Fibroblast of villous mesenchyme (primary cell): ENCODE data around the gene CBARP. TPM values are rescaled to one million over a fixed set of nuclear protein-coding genes. Genes with fewer than 3 reads are reported as not detected.
A peak's percentile ranks its signal among the peaks of the same experiment; 100 is the strongest.

Experiments used
- DNase-seq: peaks from one replicate; pipeline ENCODE4 v3.0.0-alpha.2; 2010; ENCODE audit warnings: low read depth
- H3K4me3 ChIP-seq: 2 replicates; pipeline ENCODE4 v1.5.1; 2011; ENCODE audit warnings: low read depth, mild to moderate bottlenecking, low read length
- total RNA-seq: library from RNA; depleted of rRNA; stranded (reverse); fragments of >200 nt; gene quantifications from 2 replicates; pipeline ENCODE4 v1.2.3, GENCODE V29; 2012
- TF ChIP-seq, protein P1 (sequence below): IDR thresholded peaks from 2 replicates; pipeline ENCODE4 v1.5.1; 2012; ENCODE audit warnings: low read depth, mild to moderate bottlenecking, low read length; ENCODE audit not compliant: insufficient read depth

Gene CBARP
- total RNA-seq, 1 donor: 6.0 TPM

DNA sequence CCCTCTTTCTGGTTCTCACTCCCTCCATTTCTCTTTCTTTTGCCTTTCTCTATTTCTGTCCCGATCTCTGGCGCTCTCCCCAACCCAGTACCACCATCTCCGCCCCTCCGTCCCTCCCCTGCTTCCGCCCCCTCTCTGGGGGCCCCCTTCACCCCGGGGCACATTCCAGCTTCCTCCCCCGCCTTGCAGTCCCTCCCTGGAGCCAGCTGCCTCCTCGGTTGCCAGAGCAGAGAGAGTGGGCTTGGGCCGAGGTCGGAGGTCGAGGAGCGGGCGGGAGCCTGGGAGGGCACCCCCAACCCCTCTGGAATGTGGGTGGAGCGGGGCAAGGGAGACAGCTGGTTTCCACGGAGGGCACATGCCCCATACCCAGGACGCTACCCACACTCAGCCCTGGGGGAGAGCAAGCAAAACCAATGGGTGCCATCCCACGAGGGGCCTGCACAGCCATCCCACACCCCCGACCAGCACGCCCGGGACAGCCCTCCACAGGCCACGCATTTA lies 24.9 kb upstream of the CBARP start:
- no peak for DNase-seq
- peak overlapping the region; percentile 72 for H3K4me3 ChIP-seq
- TF ChIP-seq, protein P1, sequence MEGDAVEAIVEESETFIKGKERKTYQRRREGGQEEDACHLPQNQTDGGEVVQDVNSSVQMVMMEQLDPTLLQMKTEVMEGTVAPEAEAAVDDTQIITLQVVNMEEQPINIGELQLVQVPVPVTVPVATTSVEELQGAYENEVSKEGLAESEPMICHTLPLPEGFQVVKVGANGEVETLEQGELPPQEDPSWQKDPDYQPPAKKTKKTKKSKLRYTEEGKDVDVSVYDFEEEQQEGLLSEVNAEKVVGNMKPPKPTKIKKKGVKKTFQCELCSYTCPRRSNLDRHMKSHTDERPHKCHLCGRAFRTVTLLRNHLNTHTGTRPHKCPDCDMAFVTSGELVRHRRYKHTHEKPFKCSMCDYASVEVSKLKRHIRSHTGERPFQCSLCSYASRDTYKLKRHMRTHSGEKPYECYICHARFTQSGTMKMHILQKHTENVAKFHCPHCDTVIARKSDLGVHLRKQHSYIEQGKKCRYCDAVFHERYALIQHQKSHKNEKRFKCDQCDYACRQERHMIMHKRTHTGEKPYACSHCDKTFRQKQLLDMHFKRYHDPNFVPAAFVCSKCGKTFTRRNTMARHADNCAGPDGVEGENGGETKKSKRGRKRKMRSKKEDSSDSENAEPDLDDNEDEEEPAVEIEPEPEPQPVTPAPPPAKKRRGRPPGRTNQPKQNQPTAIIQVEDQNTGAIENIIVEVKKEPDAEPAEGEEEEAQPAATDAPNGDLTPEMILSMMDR: no peak

DNA sequence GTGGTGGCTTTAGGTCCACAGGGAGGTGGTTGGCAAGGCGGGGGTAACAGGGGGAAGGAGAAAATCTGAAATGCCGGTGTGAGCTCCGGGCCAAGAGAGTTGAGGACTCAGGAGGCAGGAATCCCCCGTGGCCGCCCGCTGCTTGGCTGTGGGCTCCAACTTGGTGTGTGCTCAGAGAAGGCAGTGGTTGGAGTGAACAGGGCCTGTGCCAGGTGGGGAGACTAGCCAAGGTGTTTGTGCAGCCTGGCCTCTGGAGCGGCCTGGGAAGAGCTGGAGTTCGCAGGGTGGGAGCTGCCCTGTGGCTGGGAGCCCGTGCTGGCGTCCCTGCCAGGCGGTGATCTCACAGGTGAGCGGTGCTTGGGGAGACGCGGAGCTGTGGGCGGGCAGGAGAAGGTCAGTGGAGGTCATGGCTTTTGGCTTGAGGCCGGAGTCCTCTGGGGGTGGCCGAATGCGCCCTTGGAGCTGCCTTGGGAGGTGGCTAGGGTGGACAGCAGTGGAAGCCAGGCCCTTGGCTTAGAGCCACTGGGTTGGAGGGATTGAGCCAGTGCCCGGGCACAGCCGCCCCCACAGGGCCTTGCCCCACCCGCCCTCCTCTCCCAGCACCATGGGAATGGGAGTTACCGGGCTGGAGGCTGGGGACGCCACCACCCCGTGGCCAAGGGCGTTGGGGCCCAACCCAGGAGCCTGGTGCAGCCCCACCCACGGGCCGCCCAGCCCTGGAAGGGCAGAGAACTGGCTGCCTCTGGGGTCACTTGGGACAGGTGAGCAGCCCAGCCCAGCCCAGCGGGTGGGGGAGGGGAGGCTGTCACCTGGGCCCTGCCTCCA lies 24.2 kb upstream of the CBARP start:
- no peak for DNase-seq

DNA sequence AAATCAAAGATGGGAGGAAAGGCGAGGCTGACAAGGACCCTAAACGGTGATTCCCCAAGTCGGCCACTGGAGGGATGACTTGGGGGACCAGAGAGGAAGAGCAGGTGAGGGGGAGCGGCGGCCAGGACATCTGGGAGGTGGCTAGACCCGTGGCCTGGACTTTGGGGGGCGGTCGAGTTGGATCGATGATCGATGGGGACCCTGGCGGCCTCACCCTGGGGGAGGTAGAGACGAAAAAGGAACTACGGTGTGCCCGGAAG lies 23.7 kb upstream of the CBARP start:
- no peak for DNase-seq
- TF ChIP-seq, protein P1: peak; percentile 16
- H3K4me3 ChIP-seq: peak overlapping the region; percentile 72

More for the DNA sequence above, 24.2 kb upstream of the CBARP start:
- TF ChIP-seq, protein P1: no peak
- peak overlapping the region; percentile 72 for H3K4me3 ChIP-seq

DNA sequence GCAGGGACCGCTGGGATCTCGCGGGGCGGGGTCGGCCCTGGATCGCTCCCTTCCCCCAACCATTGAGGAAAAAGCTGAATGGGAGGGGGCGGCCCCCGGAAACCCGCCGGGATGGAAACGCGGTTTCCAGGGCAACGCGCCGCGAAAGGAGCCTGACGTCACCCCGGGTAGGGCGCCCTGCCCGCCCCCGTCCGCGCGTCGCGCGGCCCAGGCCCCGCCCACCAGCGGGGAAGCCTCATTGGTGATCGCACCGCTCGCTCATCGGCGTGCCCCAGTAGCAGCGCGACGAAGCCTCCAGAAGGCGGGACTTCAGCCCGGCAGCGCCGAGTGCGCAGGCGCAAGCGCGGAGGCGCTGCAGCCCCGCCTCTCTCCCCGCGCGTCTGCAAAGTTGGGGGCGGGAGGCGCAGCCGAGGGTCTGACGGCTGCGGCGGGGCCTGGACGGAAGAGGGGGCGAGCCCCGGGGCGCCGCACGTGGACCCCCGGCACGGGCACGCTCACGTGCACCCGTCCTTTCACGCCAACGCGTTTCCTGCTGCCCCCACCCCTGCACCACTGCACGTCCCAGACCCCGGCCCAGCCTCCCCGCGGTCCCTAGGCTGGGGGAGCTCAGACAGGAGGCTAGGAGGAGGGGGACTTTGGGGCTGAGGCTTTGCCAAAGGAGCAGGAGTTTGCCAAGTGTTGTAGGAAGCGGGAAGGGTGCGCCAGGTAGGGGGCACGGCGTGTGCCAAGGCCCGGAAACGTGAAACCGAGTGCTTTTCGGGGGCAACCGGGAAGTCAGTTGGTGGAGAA lies 23.1 kb upstream of the CBARP start:
- peak overlapping the region; percentile 72 for H3K4me3 ChIP-seq
- TF ChIP-seq, protein P1: no peak
- DNase-seq: peak; percentile 96

DNA sequence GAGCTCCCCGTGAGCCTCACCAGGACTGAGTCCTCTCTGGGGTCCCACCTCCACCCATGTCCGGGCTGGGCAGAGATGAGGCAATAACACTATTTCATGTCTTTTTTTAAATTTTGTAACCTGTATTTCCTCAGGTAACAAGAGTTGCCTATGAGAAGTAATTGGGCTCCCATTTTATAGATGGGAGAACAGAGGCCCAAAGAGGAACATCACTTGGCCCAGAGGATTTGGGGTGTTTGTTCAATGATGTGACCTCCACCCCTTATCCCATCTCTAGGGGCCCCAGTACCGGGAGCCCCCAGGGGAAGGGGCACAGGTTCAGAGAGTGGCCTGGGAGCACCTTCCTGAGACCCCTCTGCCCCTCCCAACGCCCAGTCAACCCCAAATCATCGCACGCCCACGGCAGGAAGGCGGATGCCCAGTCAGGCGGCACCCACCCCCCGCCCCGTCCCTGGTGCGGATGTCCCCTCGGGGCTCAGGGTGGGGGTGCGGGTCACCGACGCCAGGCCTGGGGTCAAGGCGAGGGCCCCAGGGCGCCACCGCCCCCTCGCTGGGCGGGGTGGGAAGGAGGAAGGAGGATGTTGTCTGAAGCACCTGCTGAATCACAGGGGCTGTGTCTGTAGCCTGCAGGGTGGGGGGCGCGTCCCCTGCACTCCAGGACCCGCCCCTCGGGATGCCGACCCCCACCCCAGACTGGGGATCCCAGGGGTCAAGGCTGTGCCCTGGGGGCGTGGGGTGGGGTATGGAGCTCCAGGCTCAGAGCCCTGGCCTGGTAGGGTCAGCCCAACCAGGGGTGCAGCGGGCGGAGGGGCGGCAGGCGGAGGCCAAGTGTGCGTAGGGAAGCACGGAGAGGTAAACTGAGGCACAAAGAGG lies 22.3 kb upstream of the CBARP start:
- TF ChIP-seq, protein P1: no peak
- H3K4me3 ChIP-seq: peak overlapping the region; percentile 39
- DNase-seq: no peak

DNA sequence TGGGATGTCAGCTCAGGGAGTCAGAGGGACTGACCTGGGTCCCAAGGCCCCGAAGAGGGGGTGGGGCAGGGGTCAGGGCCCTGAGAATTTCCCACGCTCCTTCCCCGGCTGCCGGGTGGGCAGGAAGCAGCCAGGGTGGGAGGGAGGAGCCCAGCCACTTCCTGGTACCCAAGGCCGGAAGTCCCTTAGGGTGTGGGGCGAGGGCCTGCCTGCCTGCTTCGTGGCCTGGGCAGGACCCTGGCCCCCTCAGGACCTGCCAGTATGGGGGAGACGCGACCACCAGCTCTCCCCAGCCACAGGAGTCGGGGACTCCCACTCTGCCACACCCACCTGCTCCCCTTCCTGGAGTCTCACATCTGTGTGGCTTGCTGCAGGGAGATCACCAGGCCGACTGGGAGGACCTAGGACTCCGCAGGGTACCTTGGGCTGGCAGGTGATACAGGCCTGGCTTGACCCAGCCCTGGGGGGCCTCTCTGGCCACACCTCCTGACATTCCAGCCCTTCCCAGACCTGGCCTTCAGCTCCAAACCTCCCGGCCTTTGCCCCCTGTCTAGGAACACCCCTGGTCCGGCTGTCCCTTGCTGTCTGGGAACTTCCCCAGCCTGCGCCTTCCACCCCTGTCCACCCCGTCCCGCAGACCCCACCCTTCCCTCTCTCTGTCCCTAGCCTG lies 21.5 kb upstream of the CBARP start:
- TF ChIP-seq, protein P1: no peak
- DNase-seq: peak; percentile 80
- H3K4me3 ChIP-seq: no peak overlapping the region
